HepG2 (cell line): Measurements from ENCODE around the gene FAM83C. TPM values are rescaled to one million over a fixed set of nuclear protein-coding genes. Genes with fewer than 3 reads are reported as not detected.

ENCODE experiments used
- AKAP8 ChIP-seq: sonication (generic); formaldehyde crosslinking; IDR thresholded peaks from 2 replicates; pipeline ENCODE4 v1.5.1; 2020; ENCODE audit warnings: mild to moderate bottlenecking, missing genetic modification reagents
- YEATS2 ChIP-seq: sonication (generic); formaldehyde crosslinking; IDR thresholded peaks from 2 replicates; pipeline ENCODE4 v1.4.0; 2020; ENCODE audit warnings: missing genetic modification reagents, borderline replicate concordance
- ZNF18 ChIP-seq: sonication (generic); formaldehyde crosslinking; IDR thresholded peaks from 2 replicates; pipeline ENCODE4 v1.8.0; 2022; ENCODE audit warnings: mild to moderate bottlenecking, missing genetic modification reagents; ENCODE audit not compliant: insufficient replicate concordance
- ZNF629 ChIP-seq: sonication (generic); formaldehyde crosslinking; conservative IDR thresholded peaks from 2 replicates; pipeline ENCODE4 v1.5.0; 2020; ENCODE audit warnings: missing genetic modification reagents
- polyA plus RNA-seq, 8 experiments: library from polyadenylated mRNA; depleted of rRNA in 3 of 8; stranded (reverse) in 7 of 8; unstranded in 1 of 8; fragments of >200 nt; fragmentation: Illumina TruSeq in 4 of 8; extraction: Trizol in 4 of 8; gene quantifications; 2 replicates each; pipeline versions ENCODE4 v1.2.1 to v1.2.3, GENCODE V29; 2011 to 2016; ENCODE audit warnings: low read depth in 4 of 8, missing spikeins in 1 of 8, mixed read lengths in 1 of 8; ENCODE audit not compliant: insufficient read depth in 1 of 8
- total RNA-seq, 5 experiments: library from RNA; depleted of rRNA; stranded (reverse); fragments of >200 nt; fragmentation: Illumina TruSeq; extraction: Trizol; gene quantifications; 2 replicates each; pipeline ENCODE4 v1.2.3, GENCODE V29; 2016; ENCODE audit warnings: low read depth in 1 of 5
- TF ChIP-seq, protein P1 (sequence below): IDR thresholded peaks from 2 replicates; pipeline ENCODE4 v1.6.1; 2012; ENCODE audit warnings: low read length, improper control_type of control experiment

The FAM83C gene
- total and polyA plus RNA-seq, 2 of the 13 experiments (the other 11 are each of a cell fraction or from before 2014, with no cell fraction given), result 0.04 TPM; not detected in 1

GRCh38 chr20:35328095-35328685 is 36.0 kb upstream of the FAM83C start (continued):
- TF ChIP-seq ZNF18 (no peak), YEATS2 (CRISPR knock-in tag) (no peak), AKAP8 (0 out of 2 replicates have a peak, but pooled peaks have one; percentile 25), ZNF629 (CRISPR knock-in tag) (peak; percentile 75)
- TF ChIP-seq, protein P1, sequence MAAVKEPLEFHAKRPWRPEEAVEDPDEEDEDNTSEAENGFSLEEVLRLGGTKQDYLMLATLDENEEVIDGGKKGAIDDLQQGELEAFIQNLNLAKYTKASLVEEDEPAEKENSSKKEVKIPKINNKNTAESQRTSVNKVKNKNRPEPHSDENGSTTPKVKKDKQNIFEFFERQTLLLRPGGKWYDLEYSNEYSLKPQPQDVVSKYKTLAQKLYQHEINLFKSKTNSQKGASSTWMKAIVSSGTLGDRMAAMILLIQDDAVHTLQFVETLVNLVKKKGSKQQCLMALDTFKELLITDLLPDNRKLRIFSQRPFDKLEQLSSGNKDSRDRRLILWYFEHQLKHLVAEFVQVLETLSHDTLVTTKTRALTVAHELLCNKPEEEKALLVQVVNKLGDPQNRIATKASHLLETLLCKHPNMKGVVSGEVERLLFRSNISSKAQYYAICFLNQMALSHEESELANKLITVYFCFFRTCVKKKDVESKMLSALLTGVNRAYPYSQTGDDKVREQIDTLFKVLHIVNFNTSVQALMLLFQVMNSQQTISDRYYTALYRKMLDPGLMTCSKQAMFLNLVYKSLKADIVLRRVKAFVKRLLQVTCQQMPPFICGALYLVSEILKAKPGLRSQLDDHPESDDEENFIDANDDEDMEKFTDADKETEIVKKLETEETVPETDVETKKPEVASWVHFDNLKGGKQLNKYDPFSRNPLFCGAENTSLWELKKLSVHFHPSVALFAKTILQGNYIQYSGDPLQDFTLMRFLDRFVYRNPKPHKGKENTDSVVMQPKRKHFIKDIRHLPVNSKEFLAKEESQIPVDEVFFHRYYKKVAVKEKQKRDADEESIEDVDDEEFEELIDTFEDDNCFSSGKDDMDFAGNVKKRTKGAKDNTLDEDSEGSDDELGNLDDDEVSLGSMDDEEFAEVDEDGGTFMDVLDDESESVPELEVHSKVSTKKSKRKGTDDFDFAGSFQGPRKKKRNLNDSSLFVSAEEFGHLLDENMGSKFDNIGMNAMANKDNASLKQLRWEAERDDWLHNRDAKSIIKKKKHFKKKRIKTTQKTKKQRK, result no peak
